Stimulated activated CD8-positive, alpha-beta memory T cell treated with anti-CD3 and anti-CD28 coated beads, Interleukin-7, amount 100 ng/mL, for 1 hour (primary cell): ENCODE data around the gene CBARP.
"Not testable (repeated sequence)": the region's sequence is repeated elsewhere in the genome, so short reads cannot be mapped to it uniquely, and the experiment has no call there.

Experiments
- DNase-seq, 2 donors: peaks; one replicate each; pipeline ENCODE4 v3.0.0-alpha.2; 2020; ENCODE audit warnings: low read depth in 2 of 2

CBARP gene

DNA sequence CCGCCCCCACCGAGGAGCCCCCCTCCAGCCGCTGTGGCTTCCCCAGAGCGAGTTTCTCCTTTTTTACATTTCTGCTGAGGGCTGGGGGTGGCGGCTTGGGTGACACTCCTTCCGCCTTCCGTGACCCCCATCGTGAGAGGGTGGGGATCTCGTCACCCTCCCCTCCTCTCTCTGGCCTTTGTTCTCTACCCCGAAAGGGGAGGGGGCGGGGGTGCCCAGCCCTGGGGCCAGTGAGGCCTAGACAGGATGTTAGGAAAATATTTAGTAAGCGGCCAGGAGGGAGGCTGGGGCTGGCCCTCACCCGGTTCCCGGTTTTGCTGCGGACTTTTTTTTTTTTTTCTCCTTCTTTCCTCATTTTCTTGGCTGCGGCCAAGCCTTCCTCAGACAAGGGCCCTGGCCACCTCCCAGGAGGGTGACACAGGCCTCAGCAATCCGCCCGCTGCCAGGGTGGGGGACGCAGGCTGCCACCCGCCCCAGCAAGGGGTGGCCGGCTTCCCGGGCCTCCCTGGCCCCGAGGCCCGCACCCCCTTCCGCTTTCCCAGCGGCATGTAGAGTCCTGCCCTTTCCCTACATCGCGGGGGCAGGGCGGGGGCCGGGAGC is 14.5 kb upstream of the CBARP start:
- no peak for DNase-seq

DNA sequence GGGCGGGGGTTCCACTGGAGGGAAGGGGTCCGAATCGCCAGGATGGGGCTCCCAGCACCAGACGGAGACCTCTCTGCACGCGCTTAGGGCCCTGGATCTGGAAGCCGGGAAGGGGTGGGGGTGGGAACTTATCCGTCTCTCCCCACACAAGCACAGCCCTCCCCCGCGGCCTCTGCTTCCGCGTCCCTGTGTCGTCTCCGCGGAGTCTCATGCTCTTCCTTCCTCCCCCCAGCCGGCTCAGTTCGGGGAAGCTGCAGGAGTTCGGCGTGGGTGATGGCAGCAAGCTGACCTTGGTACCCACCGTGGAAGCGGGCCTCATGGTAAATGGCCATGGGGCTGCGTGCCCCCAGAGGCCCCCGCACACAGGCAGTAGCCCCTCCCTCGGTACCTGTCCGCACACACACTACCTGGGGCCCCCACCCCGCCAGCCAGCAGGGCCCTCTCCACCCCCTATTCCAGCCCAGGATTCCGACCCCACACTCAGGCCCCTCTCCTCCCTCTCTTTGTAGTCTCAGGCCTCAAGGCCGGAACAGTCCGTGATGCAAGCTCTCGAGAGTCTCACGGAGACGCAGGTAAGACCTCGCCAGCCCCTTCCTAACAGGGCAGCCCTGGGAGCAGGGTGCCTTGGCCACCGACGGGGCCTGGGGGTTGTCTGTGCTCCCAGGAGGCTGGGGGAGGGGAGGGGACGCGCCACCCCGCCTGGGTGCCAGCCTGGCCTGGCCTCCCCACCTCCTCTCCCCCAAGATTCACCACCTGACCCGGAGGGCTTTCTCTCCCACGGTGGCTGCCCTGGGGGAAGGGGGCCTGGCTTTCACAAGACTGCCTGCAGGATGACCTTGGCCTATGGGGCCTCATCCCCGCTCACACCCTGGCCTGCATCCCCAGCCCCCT is 13.8 kb upstream of the CBARP start:
- DNase-seq, result no peak

DNA sequence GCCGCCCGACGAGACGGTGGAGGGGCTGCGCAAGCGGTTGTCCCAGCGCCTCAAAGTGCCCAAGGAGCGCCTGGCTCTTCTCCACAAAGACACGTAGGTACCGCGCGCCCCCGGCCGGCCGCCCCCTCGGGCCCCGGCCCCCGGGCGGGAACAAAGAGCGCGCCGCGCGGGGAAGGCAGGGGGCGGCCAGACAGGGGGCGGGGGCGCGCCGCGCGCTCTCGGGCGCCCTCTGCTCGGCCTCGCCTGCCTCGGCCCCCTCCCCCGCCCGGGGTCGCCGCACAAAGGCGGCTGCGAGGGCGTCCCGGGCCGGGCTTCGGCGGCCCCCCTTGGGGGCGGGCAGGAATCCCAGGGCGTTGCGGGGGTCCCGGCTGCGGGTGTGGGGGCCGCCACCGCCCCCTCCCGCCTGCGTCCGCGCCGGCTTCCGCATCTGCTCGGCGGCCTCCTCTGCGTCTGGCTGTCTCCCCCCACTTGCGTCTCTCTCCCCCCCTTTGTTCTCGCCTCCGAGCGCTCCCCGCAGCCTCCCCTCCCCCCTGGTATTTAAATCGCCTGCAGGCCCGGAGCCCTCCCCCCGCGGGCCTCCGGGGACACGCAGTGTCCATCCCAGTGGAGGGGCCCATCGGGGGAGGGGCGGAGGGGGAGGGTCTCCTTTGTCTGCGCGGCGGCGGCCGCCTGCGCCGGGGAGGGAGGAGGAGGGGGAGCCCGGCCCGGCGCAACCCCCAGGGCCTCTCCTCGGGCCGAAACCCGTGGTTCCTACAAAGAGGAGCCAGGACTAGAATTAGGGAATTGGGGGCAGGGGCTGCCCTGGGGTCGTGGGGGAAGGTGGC is 12.8 kb upstream of the CBARP start:
- no peak for DNase-seq

DNA sequence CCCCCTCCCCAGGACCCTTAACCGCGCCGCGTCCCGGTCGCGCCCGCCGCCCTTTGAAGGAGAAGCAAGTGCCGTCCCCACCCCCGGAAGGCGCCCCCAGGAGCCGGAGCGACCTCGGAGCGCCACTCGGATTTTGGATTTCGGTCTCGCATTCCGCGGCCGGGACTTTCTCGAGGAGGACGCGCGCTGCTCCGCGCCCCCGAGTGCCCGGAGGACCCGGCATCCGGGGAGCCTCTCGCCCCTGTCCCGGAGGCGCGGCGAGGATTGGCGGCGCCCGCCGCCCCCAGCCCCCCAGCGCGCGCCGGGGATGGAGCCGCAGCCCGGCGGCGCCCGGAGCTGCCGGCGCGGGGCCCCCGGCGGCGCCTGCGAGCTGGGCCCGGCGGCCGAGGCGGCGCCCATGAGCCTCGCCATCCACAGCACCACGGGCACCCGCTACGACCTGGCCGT is 12.2 kb upstream of the CBARP start:
- DNase-seq, result no peak

DNA sequence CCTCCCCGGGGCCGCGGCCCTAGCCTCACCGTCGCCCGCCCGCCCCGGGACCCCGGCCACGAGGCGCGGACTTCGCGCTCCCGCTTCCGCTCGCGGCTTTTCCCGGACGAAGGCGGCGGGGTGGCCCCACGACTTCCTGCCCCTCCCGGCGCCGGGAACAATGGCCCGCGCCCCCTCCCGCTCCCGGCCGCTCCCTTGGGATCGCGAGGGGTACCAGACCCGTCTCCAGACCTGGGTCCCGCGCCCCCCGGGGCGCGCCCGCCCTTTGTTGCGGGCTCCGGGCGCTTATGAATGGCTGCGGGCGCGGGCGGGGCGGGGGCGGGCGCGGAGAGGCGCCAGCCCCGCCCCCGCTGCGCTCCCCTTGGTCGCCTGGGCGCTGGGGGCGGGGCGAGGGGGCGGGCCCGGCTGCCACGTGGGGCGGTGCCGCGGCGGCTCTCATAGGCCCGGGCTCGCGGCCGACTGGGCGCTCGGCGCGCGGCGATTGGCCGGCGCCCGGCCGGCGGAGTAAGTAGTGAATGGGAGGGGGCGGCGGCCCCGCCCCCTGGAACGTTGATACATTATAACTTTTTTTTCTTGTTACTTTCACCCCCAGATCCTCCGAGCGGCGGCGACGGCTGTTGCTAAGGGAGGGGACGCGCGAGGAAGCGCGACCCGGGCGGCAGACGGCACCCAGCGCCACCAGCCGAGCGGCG is 11.6 kb upstream of the CBARP start:
- peak; percentile 85 to 90 for DNase-seq

DNA sequence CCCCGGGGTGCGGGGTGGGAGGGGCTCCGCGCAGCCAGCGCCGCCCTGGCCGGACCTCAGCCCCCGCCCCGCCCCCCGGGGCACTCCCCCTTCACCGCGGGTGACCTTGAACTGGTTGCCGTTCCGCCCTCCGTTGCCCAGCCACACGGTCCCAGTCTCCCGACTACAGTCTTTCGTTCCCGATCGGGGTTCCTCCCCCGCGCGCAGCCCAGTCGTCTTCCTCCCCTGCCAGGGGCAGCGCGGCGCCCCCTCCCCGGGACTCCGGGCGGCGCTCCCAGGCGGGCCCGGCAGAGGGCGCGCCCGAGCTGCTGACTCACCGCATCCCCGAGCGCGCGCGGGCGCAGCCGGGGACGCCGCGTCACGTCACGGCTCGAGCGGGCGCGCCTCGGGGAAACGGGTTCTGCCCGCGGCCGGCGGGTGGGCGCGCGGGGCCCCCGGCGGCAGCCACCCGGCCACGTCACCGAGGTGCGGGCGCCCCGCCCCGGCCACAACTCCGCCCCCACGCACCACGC is 11.0 kb upstream of the CBARP start:
- DNase-seq, result peak in 1 of 2 donors; percentile 67

DNA sequence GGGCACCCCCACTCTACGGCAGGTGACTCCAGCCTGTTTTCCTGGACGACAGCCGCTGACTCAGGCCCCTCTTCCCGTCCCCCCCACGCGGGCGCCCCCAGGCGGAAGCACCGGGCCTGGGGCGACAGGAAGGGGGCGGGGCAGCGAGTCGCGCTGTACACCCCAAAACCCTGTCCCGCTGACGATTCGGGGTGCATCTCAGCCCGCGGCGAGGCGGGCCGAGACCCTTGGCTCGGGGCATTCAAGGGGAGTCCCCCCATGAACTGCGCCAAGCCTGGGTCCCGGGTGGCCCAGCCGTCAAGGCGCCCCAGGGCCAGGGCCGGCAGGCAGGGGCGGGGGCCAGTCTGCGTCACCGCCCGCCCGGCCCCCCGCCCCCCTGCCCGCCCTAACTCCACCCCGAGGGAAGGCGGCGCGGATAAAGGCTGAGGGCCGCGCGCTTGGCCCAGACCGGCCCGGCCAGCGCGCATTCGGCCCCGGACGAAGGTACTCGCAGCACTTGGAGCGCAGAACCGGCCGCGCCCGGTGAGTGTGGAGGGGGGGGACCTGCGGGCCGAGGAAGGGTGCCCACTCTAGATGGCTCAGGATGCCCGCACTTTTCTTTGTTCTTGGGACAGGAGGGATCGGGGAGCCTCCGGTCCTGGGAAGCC is 10.5 kb upstream of the CBARP start, which contains the start of gene MIDN:
Gene MIDN (plus strand): TSS at position 445 of the 647 bp plus-strand sequence. CDS start 1,714 bp downstream, outside the sequence.
- DNase-seq, result no peak

DNA sequence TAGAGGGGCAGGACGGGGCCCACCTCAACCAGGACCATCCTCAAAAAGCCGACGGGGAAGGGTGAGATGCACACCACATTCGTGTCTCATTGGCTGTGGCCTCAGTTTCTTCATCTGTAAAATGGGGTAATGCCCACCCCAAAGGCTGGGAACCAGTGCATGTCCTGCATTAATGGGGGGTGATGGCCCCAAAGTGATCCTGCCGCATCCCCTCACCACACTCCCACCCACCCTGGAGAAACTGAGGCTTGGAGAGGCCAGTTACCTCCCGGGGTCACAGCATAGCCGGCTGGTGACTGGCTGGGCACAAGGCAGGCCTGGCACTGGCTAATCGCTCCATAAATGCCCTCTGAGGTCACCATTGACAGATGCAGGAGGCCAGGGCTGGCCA is 9.9 kb upstream of the CBARP start:
- DNase-seq, result no peak

DNA sequence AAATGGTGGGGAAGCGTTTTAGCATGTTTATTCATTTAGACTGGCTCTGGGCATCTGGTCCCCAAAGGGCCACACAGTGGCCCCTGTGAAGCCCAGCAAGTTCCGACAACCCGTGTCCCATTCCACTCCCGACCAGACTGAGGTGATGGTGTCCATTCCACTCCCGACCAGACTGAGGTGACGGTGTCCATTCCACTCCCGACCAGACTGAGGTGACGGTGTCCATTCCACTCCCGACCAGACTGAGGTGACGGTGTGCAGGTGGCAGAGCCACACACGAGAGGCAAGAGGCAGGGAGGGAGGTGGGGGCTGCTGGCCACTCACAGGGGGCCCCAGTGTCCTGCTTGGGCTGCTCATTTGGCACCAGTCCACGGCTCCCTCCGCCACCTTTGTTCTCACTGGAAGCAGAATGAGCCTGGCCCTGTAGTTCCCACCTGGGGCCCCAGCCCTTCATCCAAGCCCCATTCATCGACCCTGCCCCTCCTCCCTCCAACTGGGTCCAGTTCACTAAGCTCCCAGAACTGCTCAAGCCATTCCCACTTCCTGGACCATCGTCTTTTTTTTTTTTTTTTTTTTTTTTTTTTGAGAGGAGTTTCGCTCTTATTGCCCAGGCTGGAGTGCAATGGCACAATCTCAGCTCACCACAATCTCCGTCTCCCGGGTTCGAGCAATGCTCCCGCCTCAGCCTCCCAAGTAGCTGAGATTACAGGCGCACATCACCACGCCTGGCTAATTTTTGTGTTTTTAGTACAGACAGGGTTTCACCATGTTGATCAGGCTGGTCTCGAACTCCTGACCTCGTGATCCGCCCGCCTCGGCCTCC is 8.7 kb upstream of the CBARP start:
- not testable (repeated sequence) for DNase-seq

DNA sequence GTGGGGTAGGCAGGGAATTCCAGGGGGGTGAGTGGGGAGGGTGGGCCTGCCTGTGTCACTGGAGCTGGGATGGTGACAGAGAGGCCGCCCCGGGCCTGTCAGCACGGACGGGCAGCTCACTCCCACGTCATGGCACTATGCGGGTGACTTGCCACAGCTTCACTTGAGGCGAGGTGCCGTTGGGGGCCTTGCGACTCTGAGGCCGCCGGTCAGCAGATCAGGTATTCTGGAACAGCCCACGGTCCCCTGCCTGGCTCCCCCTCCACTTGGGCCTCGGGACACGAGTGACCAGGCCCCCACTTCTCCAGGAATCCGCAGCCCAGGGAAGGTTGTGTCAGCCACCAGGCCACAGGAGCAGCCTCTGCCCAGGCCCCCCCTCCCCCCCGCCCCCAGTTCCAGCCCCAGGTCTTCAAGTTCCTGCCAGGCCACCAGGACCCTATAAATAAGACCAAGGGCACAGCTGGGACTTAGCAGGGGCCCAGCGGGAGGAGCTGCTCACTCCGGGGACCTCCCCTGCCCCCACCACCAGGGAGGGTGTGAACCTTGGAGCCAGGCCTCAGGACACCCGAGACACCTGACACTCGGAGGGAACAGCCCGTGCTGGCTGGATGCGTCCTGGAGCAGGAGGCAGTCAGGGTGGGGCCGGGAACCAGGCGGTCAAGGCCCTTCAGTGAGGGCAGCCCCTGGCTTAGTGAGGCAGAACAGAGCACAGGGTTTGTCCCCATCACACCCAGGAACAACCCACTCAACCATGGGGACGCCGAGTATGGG is 7.9 kb upstream of the CBARP start:
- DNase-seq, result no peak

DNA sequence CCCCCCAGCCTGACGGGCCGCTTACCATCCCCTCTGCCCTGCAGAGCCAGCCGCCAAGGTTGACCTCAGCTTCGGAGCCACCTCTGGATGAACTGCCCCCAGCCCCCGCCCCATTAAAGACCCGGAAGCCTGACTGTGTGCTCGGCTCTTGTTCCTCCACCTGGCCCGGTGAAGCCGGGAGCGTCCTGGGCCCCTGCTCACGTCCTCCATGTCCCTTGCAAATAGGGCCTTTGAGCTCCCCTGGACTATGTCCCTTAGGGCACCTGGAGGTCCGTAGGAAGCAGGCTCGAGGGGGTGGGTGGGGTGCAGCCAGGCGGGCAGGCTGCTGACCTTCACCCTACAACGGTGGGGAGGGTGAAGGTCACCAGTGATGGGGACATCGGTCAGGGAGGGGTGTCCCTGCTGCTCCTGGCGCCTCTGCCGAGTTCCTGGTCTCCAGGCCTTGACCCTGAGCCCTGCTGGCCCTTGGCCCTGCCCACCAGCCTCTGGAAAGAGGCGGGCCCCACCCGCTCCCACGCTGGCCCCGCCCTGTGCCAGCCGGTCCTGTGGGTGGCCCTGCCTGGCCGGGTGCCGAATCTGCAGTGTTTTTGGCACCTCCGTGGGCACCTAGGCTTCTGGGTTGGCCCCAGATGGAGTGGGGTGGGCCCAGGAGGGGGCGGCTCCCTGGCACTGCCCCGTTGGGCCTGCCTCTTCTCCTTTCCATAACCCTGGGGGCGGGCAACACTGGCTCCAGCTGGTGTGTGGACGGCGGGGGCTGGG is 7.1 kb upstream of the CBARP start:
- no peak for DNase-seq

DNA sequence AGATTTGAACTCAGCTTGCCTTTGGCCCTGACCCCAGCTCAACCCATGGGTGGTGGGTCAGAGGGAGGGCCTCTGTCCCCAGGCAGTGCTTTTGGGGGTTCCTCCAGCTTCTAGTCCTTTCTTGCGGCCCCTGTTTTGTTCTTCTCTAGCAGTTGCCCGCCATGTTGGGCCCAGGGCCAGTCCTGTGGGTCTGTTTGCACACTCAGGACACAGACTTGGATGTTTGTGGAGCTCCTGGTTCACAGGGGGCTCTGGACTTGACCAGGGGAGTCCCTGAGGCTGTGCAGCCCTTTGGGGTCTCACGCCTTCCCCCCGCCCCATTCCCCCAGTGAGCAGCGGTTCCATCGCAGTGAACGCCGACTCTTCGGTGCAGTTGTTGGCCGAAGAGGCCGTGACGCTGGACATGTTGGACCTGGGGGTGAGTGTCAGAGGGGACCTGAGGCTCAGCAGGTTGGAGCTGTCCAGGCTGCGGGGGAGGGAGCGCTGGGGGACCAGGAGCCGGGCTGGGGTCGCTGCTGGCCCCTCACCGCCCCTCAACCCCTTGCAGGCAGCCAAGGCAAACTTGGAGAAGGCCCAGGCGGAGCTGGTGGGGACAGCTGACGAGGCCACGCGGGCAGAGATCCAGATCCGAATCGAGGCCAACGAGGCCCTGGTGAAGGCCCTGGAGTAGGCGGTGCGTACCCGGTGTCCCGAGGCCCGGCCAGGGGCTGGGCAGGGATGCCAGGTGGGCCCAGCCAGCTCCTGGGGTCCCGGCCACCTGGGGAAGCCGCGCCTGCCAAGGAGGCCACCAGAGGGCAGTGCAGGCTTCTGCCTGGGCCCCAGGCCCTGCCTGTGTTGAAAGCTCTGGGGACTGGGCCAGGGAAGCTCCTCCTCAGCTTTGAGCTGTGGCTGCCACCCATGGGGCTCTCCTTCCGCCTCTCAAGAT is 6.2 kb upstream of the CBARP start:
- peak; percentile 76 to 83 for DNase-seq

DNA sequence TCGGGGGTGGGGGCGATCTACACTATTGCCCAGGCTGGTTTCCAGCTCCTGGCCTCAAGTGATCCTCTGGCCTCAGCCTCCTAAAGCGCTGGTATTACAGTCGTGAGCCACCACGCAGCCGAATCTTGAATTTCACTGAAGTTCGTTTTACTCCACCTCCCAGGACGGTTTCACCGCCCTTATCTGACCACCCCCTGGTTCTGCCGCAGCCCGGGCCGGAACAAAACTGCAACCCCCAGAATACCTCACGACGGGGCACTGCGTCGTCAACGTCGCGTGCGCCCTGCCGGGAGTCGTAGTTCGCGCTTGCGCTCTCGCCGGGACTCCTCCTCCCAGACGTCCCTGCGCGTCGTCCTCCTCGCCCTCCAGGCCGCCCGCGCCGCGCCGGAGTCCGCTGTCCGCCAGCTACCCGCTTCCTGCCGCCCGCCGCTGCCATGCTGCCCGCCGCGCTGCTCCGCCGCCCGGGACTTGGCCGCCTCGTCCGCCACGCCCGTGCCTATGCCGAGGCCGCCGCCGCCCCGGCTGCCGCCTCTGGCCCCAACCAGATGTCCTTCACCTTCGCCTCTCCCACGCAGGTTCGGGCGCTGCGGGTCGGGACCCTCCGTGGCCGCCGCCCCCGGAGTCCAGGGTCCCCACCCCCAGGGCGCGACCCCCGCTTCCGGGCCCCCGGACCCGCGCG is 3.8 kb upstream of the CBARP start, which contains the start of gene ATP5F1D:
Gene ATP5F1D (plus strand): TSS at position 335 of the 679 bp plus-strand sequence. CDS start 100 bp downstream, at position 435.
- DNase-seq, result peak; percentile 84 to 91

DNA sequence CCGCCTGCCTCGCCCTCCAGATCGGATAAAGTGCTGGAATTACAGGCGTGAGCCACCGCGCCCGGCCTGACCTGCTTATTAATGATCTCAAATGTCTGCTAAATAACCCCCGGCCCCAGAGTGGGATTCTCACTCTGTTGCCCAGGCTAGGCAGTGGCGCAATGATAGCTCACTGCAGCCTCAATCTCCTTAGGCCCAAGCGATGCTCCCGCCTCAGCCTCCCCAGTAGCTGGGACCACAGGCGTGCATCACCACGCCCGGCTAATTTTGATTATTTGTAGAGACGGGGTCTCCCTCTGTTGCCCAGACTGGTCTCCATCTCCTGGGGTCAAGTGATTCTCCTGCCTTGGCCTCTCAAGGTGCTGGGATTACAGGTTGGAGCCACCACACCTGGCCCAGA is 3.1 kb upstream of the CBARP start:
- DNase-seq, result no peak

DNA sequence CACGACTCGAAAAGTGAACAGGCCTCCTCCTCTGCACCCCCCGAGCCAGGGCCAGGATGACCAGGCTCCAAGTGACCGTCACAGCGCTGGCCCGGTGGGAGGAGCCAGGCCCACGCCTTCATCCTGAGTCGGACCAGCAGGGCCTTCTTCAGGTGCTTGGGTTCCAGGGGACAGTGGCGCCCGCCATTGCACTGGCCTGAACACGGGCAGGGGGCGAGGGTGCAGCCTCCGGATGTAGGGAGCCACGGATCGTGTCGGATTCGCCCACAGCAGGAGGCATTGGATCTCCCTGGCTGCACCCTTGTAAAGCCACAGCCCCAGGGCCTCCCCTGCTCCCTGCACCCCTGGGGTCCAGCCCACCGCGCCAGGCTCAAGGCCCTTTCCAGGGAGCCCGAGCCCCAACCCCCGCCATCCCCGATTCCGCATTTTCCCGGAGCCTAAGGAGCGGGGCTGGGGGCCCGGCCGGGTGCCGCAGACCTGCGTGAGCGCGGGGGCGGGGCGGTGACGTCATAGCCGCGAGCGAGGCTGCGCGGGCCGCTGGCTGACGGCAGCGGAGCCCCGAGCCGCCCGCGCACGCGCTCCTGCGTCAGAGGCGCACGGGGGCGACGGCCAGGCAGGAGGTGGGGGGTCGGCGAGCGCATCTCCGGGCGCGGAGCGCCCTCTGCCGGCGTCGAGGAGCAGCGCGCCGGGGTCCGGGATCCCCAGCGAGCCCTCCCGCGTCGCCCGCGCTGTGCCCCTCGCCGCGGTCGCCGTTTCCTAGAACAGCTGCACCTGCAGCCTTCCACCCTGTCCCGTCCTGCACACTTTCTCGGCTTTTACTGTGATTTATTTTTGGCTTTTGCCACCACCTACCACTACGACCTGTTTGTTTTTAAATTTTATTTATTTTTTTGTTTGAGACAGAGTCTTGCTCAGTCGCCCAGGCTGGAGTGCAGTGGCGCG is 2.3 kb upstream of the CBARP start:
- peak; percentile 82 to 89 for DNase-seq

DNA sequence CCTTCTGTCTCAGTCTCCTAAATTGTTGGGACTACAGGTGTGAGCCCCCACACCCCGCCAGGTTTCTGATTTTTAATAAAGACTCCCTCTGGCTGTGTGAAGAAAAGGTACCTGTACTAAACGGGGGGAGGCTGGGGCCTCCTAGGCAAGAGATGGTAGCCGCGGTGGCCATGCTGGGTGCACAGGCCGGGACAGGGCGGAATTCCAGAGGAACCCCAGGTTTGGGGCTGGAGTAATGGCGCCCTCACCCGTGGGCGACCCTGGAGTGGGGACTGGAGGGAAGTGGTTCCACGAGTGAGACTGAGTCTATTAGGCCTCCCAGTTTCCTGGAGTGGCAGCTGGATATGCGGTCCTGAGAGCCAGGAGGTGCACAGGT is 1.6 kb upstream of the CBARP start:
- DNase-seq, result no peak
